Measurements from ENCODE around the gene TMEM205. TPM values are rescaled to one million over a fixed set of nuclear protein-coding genes. Genes with fewer than 3 reads are reported as not detected.
A peak's percentile ranks its signal among the peaks of the same experiment; 100 is the strongest.

The TMEM205 gene
- total RNA-seq, 1 donor from 2014 or later, result 46.0 TPM

GRCh38 chr19:11295180-11295579 lies 50.9 kb downstream of the TMEM205 start:
- DNase-seq (ENCODE audit: low read depth), result no peak
- TF ChIP-seq EZH2 (IDR thresholded peaks at IDR 0.05; ENCODE audit: insufficient read depth, low read length) (no peak), CTCF (IDR thresholded peaks at IDR 0.05; ENCODE audit: insufficient read depth, low read depth, low read length) (no peak)
- Histone ChIP-seq H3K36me3 (ENCODE audit: insufficient read depth, low read length) (no peaks in the 10 kb centered on the region), H4K20me1 (ENCODE audit: insufficient read depth, low read length) (no peaks in the 10 kb centered on the region), H3K79me2 (ENCODE audit: insufficient read depth, low read length) (no peaks in the 10 kb centered on the region), H3K4me3 (ENCODE audit: insufficient read depth, low read depth, low read length) (no peak overlapping the region), H3K4me1 (ENCODE audit: insufficient read depth, low read length) (peaks cover 2% of the 10 kb centered on the region), H2AFZ (ENCODE audit: low read depth, low read length) (no peak overlapping the region), H3K27ac (ENCODE audit: low read depth, low read length) (no peak overlapping the region), H3K9me3 (ENCODE audit: insufficient read depth, low read depth, low read length) (no peaks in the 10 kb centered on the region), H3K27me3 (ENCODE audit: insufficient read depth, low read length) (peaks cover 6% of the 10 kb centered on the region), H3K9ac (ENCODE audit: low read length) (no peak overlapping the region), H3K4me2 (ENCODE audit: low read length) (no peak overlapping the region)
- Mint-ChIP-seq H3K27ac (ENCODE audit: unreplicated experiment) (no peak overlapping the region), H3K9me3 (ENCODE audit: unreplicated experiment) (no peaks in the 10 kb centered on the region), H3K27me3 (ENCODE audit: low read depth, unreplicated experiment) (peaks cover 6% of the 10 kb centered on the region), H3K4me1 (ENCODE audit: low read depth, unreplicated experiment) (no peaks in the 10 kb centered on the region), H3K4me3 (ENCODE audit: unreplicated experiment) (no peak overlapping the region), H3K36me3 (ENCODE audit: low read depth, unreplicated experiment) (no peaks in the 10 kb centered on the region)
- FAIRE-seq, result no peak

- Histone ChIP-seq H3K36me3 (ENCODE audit: insufficient read depth, low read length) (no peaks in the 10 kb centered on the region), H3K27me3 (ENCODE audit: insufficient read depth, low read length) (peaks cover 4% of the 10 kb centered on the region), H4K20me1 (ENCODE audit: insufficient read depth, low read length) (no peaks in the 10 kb centered on the region), H3K9me3 (ENCODE audit: insufficient read depth, low read depth, low read length) (no peaks in the 10 kb centered on the region), H3K27ac (ENCODE audit: low read depth, low read length) (no peak overlapping the region), H3K4me2 (ENCODE audit: low read length) (peak overlapping the region; percentile 85), H3K4me1 (ENCODE audit: insufficient read depth, low read length) (peaks cover 2% of the 10 kb centered on the region), H3K9ac (ENCODE audit: low read length) (peak overlapping the region; percentile 49), H3K79me2 (ENCODE audit: insufficient read depth, low read length) (no peaks in the 10 kb centered on the region), H3K4me3 (ENCODE audit: insufficient read depth, low read depth, low read length) (peak overlapping the region; percentile 8), H2AFZ (ENCODE audit: low read depth, low read length) (peak overlapping the region; percentile 81)
- H3K4me1 Mint-ChIP-seq (ENCODE audit: low read depth, unreplicated experiment), result no peaks in the 10 kb centered on the region
- H3K9me3 Mint-ChIP-seq (ENCODE audit: unreplicated experiment), result no peaks in the 10 kb centered on the region
- peaks cover 2% of the 10 kb centered on the region for H3K27me3 Mint-ChIP-seq (ENCODE audit: low read depth, unreplicated experiment)
- peak overlapping the region; percentile 50 for H3K4me3 Mint-ChIP-seq (ENCODE audit: unreplicated experiment)
- H3K36me3 Mint-ChIP-seq (ENCODE audit: low read depth, unreplicated experiment), result no peaks in the 10 kb centered on the region
- DNase-seq (ENCODE audit: low read depth) (peak; percentile 76), FAIRE-seq (peak; percentile 45)
- H3K27ac Mint-ChIP-seq (ENCODE audit: unreplicated experiment), result peak overlapping the region; percentile 34
- TF ChIP-seq CTCF (IDR thresholded peaks at IDR 0.05; ENCODE audit: insufficient read depth, low read depth, low read length), result peak; percentile 70
- no peak for TF ChIP-seq EZH2 (IDR thresholded peaks at IDR 0.05; ENCODE audit: insufficient read depth, low read length)
Measured at GRCh38 chr19:11293433-11294389, 52.4 kb downstream of the TMEM205 start.

Other genes with a start within 250 kb of the TMEM205 start
- gene SPC24, start 190.5 kb downstream of the TMEM205 start, total RNA-seq, result 2.0 and 3.2 TPM in 2 replicates
- 50.3 and 55.2 TPM in 2 replicates for gene KANK2, start 148.7 kb downstream of the TMEM205 start, total RNA-seq
- gene ANGPTL8, start 106.6 kb downstream of the TMEM205 start, total RNA-seq, result not detected in 2 replicates
- 38.3 and 48.2 TPM in 2 replicates for gene DOCK6, start 83.7 kb downstream of the TMEM205 start, total RNA-seq
- not detected in 2 replicates for gene TSPAN16, start 50.1 kb downstream of the TMEM205 start, total RNA-seq
- gene RAB3D, start 6.6 kb downstream of the TMEM205 start, total RNA-seq, result 8.0 and 14.4 TPM in 2 replicates
- 11.8 and 14.8 TPM in 2 replicates for gene CCDC159, start 251 bp upstream of the TMEM205 start, total RNA-seq
- gene PLPPR2, start 9.2 kb upstream of the TMEM205 start, total RNA-seq, result 37.8 and 46.6 TPM in 2 replicates
- gene SWSAP1, start 28.4 kb upstream of the TMEM205 start, total RNA-seq, result 1.7 and 1.8 TPM in 2 replicates
- 4.4 and 4.7 TPM in 2 replicates for gene EPOR, start 38.0 kb upstream of the TMEM205 start, total RNA-seq
- 1.3 and 3.6 TPM in 2 replicates for gene RGL3, start 73.0 kb upstream of the TMEM205 start, total RNA-seq
- gene ODAD3, start 88.9 kb upstream of the TMEM205 start, total RNA-seq, result 0.62 and 0.66 TPM in 2 replicates
- gene PRKCSH, start 89.4 kb upstream of the TMEM205 start, total RNA-seq, result 405 and 431 TPM in 2 replicates
- not detected in 2 replicates for gene ELAVL3, start 134.8 kb upstream of the TMEM205 start, total RNA-seq
- 5.5 and 7.6 TPM in 2 replicates for gene ZNF653, start 159.6 kb upstream of the TMEM205 start, total RNA-seq
- gene ECSIT, start 182.9 kb upstream of the TMEM205 start, total RNA-seq, result 17.8 and 21.9 TPM in 2 replicates
- gene CNN1, start 192.6 kb upstream of the TMEM205 start, total RNA-seq, result 201 and 236 TPM in 2 replicates
- gene ELOF1, start 213.0 kb upstream of the TMEM205 start, total RNA-seq, result 75.7 and 78.8 TPM in 2 replicates
- gene ACP5, start 231.4 kb upstream of the TMEM205 start, total RNA-seq, result not detected in 2 replicates

Data from astrocyte (in vitro differentiated cells and primary cell).